ENCODE results near the gene PPP3R2. TPM values are rescaled to one million over a fixed set of nuclear protein-coding genes. Genes with fewer than 3 reads are reported as not detected.

Gene PPP3R2
- total RNA-seq, 1 donor from 2014 or later = not detected

Other genes starting within 250 kb of the PPP3R2 start
- gene BAAT, start 210.0 kb downstream of the PPP3R2 start, total RNA-seq = 0.41 TPM
- 29.2 TPM for gene MRPL50, start 196.4 kb downstream of the PPP3R2 start, total RNA-seq
- 31.8 TPM for gene ZNF189, start 196.1 kb downstream of the PPP3R2 start, total RNA-seq
- gene ALDOB, start 159.2 kb downstream of the PPP3R2 start, total RNA-seq = not detected
- 35.1 TPM for gene RNF20, start 61.1 kb downstream of the PPP3R2 start, total RNA-seq
- gene GRIN3A, start 143.7 kb upstream of the PPP3R2 start, total RNA-seq = 0.21 TPM

Data from tongue (tissue), 1 donor.